Thymus (tissue), 14 donors: ENCODE measurements around the gene KIF13A. TPM values are rescaled to one million over a fixed set of nuclear protein-coding genes. Genes with fewer than 3 reads are reported as not detected.

Source experiments
- DNase-seq, 9 donors: peaks; one replicate each; pipeline ENCODE4 v3.0.0-alpha.2; 2013; ENCODE audit warnings: low spot score in 9 of 9, low read depth in 6 of 9, missing footprints in 1 of 9
- H3K27ac ChIP-seq, 2 donors: one replicate each; pipeline ENCODE4 v1.5.1; 2013; ENCODE audit warnings: control low read depth in 1 of 2, low read depth in 1 of 2, low read length in 1 of 2, mild to moderate bottlenecking in 1 of 2, moderate library complexity in 1 of 2
- H3K27me3 ChIP-seq, 2 donors: one replicate each; pipeline ENCODE4 v1.5.1; 2013; ENCODE audit warnings: low read length in 1 of 2; ENCODE audit not compliant: control insufficient read depth in 2 of 2, insufficient read depth in 1 of 2
- H3K36me3 ChIP-seq, 2 donors: one replicate each; pipeline ENCODE4 v1.5.1; 2013; ENCODE audit warnings: low read length in 1 of 2, mild to moderate bottlenecking in 1 of 2, moderate library complexity in 1 of 2; ENCODE audit not compliant: control insufficient read depth in 2 of 2, insufficient read depth in 2 of 2
- H3K4me1 ChIP-seq, 2 donors: one replicate each; pipeline ENCODE4 v1.5.1; 2013; ENCODE audit warnings: low read length in 2 of 2; ENCODE audit not compliant: control insufficient read depth in 2 of 2, insufficient read depth in 2 of 2
- H3K4me3 ChIP-seq, 2 donors: one replicate each; pipeline ENCODE4 v1.5.1; 2013; ENCODE audit warnings: low read length in 2 of 2, control low read depth in 1 of 2, mild to moderate bottlenecking in 1 of 2
- H3K9me3 ChIP-seq, 2 donors: one replicate each; pipeline ENCODE4 v1.5.1; 2013; ENCODE audit warnings: low read length in 1 of 2, mild to moderate bottlenecking in 1 of 2; ENCODE audit not compliant: control insufficient read depth in 2 of 2, insufficient read depth in 1 of 2
- WGBS: extraction: QIAGEN DNeasy Blood & Tissue Kit; methylation state at CpG from one replicate; pipeline ENCODE4 v1.1.7; 2013; 5-methylcytosine and 5-hydroxymethylcytosine counted together
- long read RNA-seq, 10 donors: transcript quantifications; one replicate each; lab custom pipeline, GENCODE V29; 2026
- polyA plus RNA-seq: library from polyadenylated mRNA; stranded (reverse); fragments of 200-250 nt; gene quantifications from one replicate; pipeline ENCODE4 v1.2.3, GENCODE V29; 2013
- total RNA-seq: library from RNA; stranded (reverse); fragments of 120-200 nt; gene quantifications from one replicate; pipeline ENCODE4 v1.2.4, GENCODE V29; 2013
- donor health status: healthy.

The KIF13A gene
- total RNA-seq (8.5 TPM), polyA plus RNA-seq (13.7 TPM)
- long read RNA-seq, donor 1, partial matches to known transcripts, result 0 of 1 reads
- long read RNA-seq, donor 1, other reads (novel, unspliced or antisense), result 0 of 1 reads
- long read RNA-seq, donor 2, result 0 reads
- long read RNA-seq, donor 3, partial matches to known transcripts, result 0 of 1 reads
- long read RNA-seq, donor 3, other reads (novel, unspliced or antisense), result 0 of 1 reads
- long read RNA-seq, donor 4, result 0 reads
- long read RNA-seq, donor 5, partial matches to known transcripts, result 0 of 2 reads
- long read RNA-seq, donor 5, other reads (novel, unspliced or antisense), result 0 of 2 reads
- long read RNA-seq, donor 6, partial matches to known transcripts, result 6 of 8 reads
- long read RNA-seq, donor 6, other reads (novel, unspliced or antisense), result 0 of 8 reads
- long read RNA-seq, donor 7, result 0 reads
- long read RNA-seq, donor 8, result 0 reads
- long read RNA-seq, donor 9, partial matches to known transcripts, result 0 of 1 reads
- long read RNA-seq, donor 9, other reads (novel, unspliced or antisense), result 0 of 1 reads
- long read RNA-seq, donor 10, partial matches to known transcripts, result 0 of 1 reads
- long read RNA-seq, donor 10, other reads (novel, unspliced or antisense), result 0 of 1 reads

- WGBS, result under 1% methylated on average over 49 of the region's 54 CpGs
- H3K27ac ChIP-seq, result peak within 1 kb of the TSS; percentile 47 to 84
- peaks cover 28 to 39% of the 10 kb centered on the region in 2 donors for H3K27me3 ChIP-seq
- no peaks in the 10 kb centered on the region for H3K36me3 ChIP-seq
- peak in 2 of 9 donors; percentile 6 to 18 for DNase-seq
- peak within 1 kb of the TSS; percentile 46 to 65 for H3K4me3 ChIP-seq
- peaks cover 0 to 10% of the 10 kb centered on the region in 2 donors for H3K4me1 ChIP-seq
- H3K9me3 ChIP-seq, result peaks cover 0 to 4% of the 10 kb centered on the region in 2 donors
Observed at GRCh38 chr6:17987447-17987696, at the start of gene KIF13A. Gene KIF13A (minus strand): TSS chr6:17987635. CDS start chr6:17987463, 172 bp downstream.

GRCh38 chr6:18036781-18037180 lies 49.3 kb upstream of the KIF13A start:
- no peaks in the 10 kb centered on the region for H3K36me3 ChIP-seq
- DNase-seq, result no peak
- no peaks in the 10 kb centered on the region for H3K4me1 ChIP-seq
- no peaks in the 10 kb centered on the region for H3K27me3 ChIP-seq
- no peaks in the 10 kb centered on the region for H3K9me3 ChIP-seq
- 97% methylated on average over 4 of the region's 4 CpGs for WGBS
- H3K4me3 ChIP-seq, result no peak overlapping the region
- no peak overlapping the region for H3K27ac ChIP-seq

GRCh38 chr6:18035330-18035854 lies 48.0 kb upstream of the KIF13A start:
- Histone ChIP-seq H3K27ac (no peak overlapping the region), H3K9me3 (no peaks in the 10 kb centered on the region), H3K4me3 (no peak overlapping the region), H3K36me3 (no peaks in the 10 kb centered on the region), H3K4me1 (no peaks in the 10 kb centered on the region), H3K27me3 (no peaks in the 10 kb centered on the region)
- 93% methylated on average over 13 of the region's 13 CpGs for WGBS
- DNase-seq, result no peak

- 94% methylated on average over 6 of the region's 6 CpGs for WGBS
- Histone ChIP-seq H3K4me1 (no peaks in the 10 kb centered on the region), H3K27me3 (no peaks in the 10 kb centered on the region), H3K9me3 (no peaks in the 10 kb centered on the region), H3K36me3 (no peaks in the 10 kb centered on the region), H3K4me3 (no peak overlapping the region), H3K27ac (no peak overlapping the region)
- DNase-seq, result no peak
Observed at GRCh38 chr6:18034798-18035202, 47.4 kb upstream of the KIF13A start.

GRCh38 chr6:18031680-18032256 lies 44.3 kb upstream of the KIF13A start:
- Histone ChIP-seq H3K27me3 (no peaks in the 10 kb centered on the region), H3K9me3 (no peaks in the 10 kb centered on the region), H3K27ac (no peak overlapping the region), H3K4me1 (no peaks in the 10 kb centered on the region), H3K36me3 (no peaks in the 10 kb centered on the region), H3K4me3 (no peak overlapping the region)
- WGBS, result 93% methylated on average over 2 of the region's 2 CpGs
- no peak for DNase-seq

- Histone ChIP-seq H3K9me3 (no peaks in the 10 kb centered on the region), H3K27me3 (no peaks in the 10 kb centered on the region), H3K4me3 (no peak overlapping the region), H3K36me3 (no peaks in the 10 kb centered on the region), H3K4me1 (no peaks in the 10 kb centered on the region), H3K27ac (no peak overlapping the region)
- DNase-seq, result no peak
- 97% methylated on average over 2 of the region's 2 CpGs for WGBS
Observed at GRCh38 chr6:18031189-18031588, 43.8 kb upstream of the KIF13A start.

- Histone ChIP-seq H3K4me3 (no peak overlapping the region), H3K4me1 (no peaks in the 10 kb centered on the region), H3K9me3 (no peaks in the 10 kb centered on the region), H3K27ac (no peak overlapping the region), H3K27me3 (no peaks in the 10 kb centered on the region), H3K36me3 (no peaks in the 10 kb centered on the region)
- 71% methylated on average over 2 of the region's 2 CpGs for WGBS
- no peak for DNase-seq
Observed at GRCh38 chr6:18028332-18028731, 40.9 kb upstream of the KIF13A start.

- Histone ChIP-seq H3K4me3 (no peak overlapping the region), H3K9me3 (no peaks in the 10 kb centered on the region), H3K4me1 (no peaks in the 10 kb centered on the region), H3K36me3 (no peaks in the 10 kb centered on the region), H3K27me3 (no peaks in the 10 kb centered on the region), H3K27ac (no peak overlapping the region)
- DNase-seq, result no peak
- WGBS, result 96% methylated on average over 6 of the region's 6 CpGs
Observed at GRCh38 chr6:18025596-18025995, 38.2 kb upstream of the KIF13A start.

- no peaks in the 10 kb centered on the region for H3K36me3 ChIP-seq
- H3K4me1 ChIP-seq, result no peaks in the 10 kb centered on the region
- no peak overlapping the region for H3K4me3 ChIP-seq
- H3K9me3 ChIP-seq, result peaks cover 0 to 4% of the 10 kb centered on the region in 2 donors
- DNase-seq, result no peak
- no peaks in the 10 kb centered on the region for H3K27me3 ChIP-seq
- WGBS, result 96% methylated on average over 5 of the region's 5 CpGs
- no peak overlapping the region for H3K27ac ChIP-seq
Observed at GRCh38 chr6:18024876-18025275, 37.4 kb upstream of the KIF13A start.
